Gastroesophageal sphincter (tissue), 4 donors: Measurements from ENCODE around the gene DMRT1. TPM values are rescaled to one million over a fixed set of nuclear protein-coding genes. Genes with fewer than 3 reads are reported as not detected.
A peak's percentile ranks its signal among the peaks of the same experiment; 100 is the strongest.

Source experiments
- ATAC-seq: fragments of 150-250 bp; one replicate; pipeline ENCODE4 v1.9.1; 2016; ENCODE audit warnings: mild to moderate bottlenecking, moderate library complexity
- H3K27ac ChIP-seq, 4 donors: fragments of 200-600 bp; sonication (generic) in 3 of 4; 1 replicate in 3 of 4; 2 replicates in 1 of 4; pipeline ENCODE4 v1.5.1; 2016 to 2019
- H3K27me3 ChIP-seq: fragments of 200-600 bp; sonication (generic); one replicate; pipeline ENCODE4 v1.5.1; 2019
- H3K36me3 ChIP-seq, 2 donors: fragments of 200-600 bp; sonication (generic); one replicate each; pipeline ENCODE4 v1.5.1; 2019; ENCODE audit warnings: control low read depth in 1 of 2
- H3K4me1 ChIP-seq, 3 donors: fragments of 200-600 bp; sonication (generic); 1 replicate in 2 of 3; 2 replicates in 1 of 3; pipeline ENCODE4 v1.5.1; 2016 to 2019; ENCODE audit warnings: control low read depth in 2 of 3
- H3K4me3 ChIP-seq, 2 donors: fragments of 200-600 bp; sonication (generic); one replicate each; pipeline ENCODE4 v1.5.1; 2019; ENCODE audit warnings: mild to moderate bottlenecking in 1 of 2, moderate library complexity in 1 of 2
- H3K9me3 ChIP-seq, 3 donors: fragments of 200-600 bp; sonication (generic); one replicate each; pipeline ENCODE4 v1.5.1; 2017 to 2019; ENCODE audit warnings: control low read depth in 2 of 3
- CTCF ChIP-seq, 4 experiments: fragments of 200-600 bp in 2 of 4; fragments of 450-650 bp in 2 of 4; sonication (generic) in 1 of 4; IDR thresholded peaks; one replicate each; pipeline ENCODE4 v1.5.1; 2017 to 2019; ENCODE audit warnings: antibody characterized with exemption in 4 of 4, mild to moderate bottlenecking in 2 of 4, moderate library complexity in 2 of 4
- EP300 ChIP-seq: sonication (generic); formaldehyde crosslinking; IDR thresholded peaks from one replicate; pipeline ENCODE4 v1.6.1; 2017; ENCODE audit warnings: antibody characterized with exemption, mild to moderate bottlenecking
- POLR2A ChIP-seq, 2 donors: fragments of 450-650 bp; IDR thresholded peaks; one replicate each; pipeline ENCODE4 v1.6.1; 2017; ENCODE audit warnings: antibody characterized with exemption in 2 of 2, mild to moderate bottlenecking in 2 of 2, moderate library complexity in 1 of 2
- POLR2AphosphoS5 ChIP-seq: sonication (generic); formaldehyde crosslinking; IDR thresholded peaks from one replicate; pipeline ENCODE4 v1.6.1; 2017; ENCODE audit warnings: antibody characterized with exemption
- WGBS, 2 donors: methylation state at CpG; one replicate each; pipeline ENCODE4 v1.1.5; 2018; ENCODE audit warnings: low coverage in 1 of 2; 5-methylcytosine and 5-hydroxymethylcytosine counted together
- total RNA-seq, 4 donors: library from RNA; depleted of rRNA; stranded (reverse); fragments of >200 nt; gene quantifications; one replicate each; pipeline ENCODE4 v1.1.0, GENCODE V29; 2016

DMRT1 gene
- total RNA-seq, 4 donors from 2014 or later, result not detected

- H3K4me3 ChIP-seq, result no peak overlapping the region
- H3K36me3 ChIP-seq, result no peaks in the 10 kb centered on the region
- no peak overlapping the region for H3K27ac ChIP-seq
- TF ChIP-seq EP300 (no peak), POLR2AphosphoS5 (no peak), CTCF (IDR thresholded peaks at IDR 0.05) (peak in 1 of 4 experiments; percentile 13), POLR2A (IDR thresholded peaks at IDR 0.05) (no peak)
- H3K4me1 ChIP-seq, result no peaks in the 10 kb centered on the region
- WGBS, 2 donors, result 63 to 66% methylated on average over 5 of the region's 6 CpGs
- peaks cover 11% of the 10 kb centered on the region for H3K27me3 ChIP-seq
- no peak for ATAC-seq
- no peaks in the 10 kb centered on the region for H3K9me3 ChIP-seq
Observed at GRCh38 chr9:928363-929042, 87.0 kb downstream of the DMRT1 start.

GRCh38 chr9:929719-930118, 88.2 kb downstream of the DMRT1 start:
- H3K27ac ChIP-seq, result no peak overlapping the region
- H3K36me3 ChIP-seq, result no peaks in the 10 kb centered on the region
- H3K4me1 ChIP-seq, result no peaks in the 10 kb centered on the region
- WGBS, 2 donors, result 80 to 83% methylated on average over 1 to 4 of the region's 4 CpGs
- no peak overlapping the region for H3K4me3 ChIP-seq
- no peak for ATAC-seq
- TF ChIP-seq EP300 (no peak), CTCF (IDR thresholded peaks at IDR 0.05) (no peak), POLR2A (IDR thresholded peaks at IDR 0.05) (no peak), POLR2AphosphoS5 (no peak)
- peaks cover 11% of the 10 kb centered on the region for H3K27me3 ChIP-seq
- H3K9me3 ChIP-seq, result no peaks in the 10 kb centered on the region

GRCh38 chr9:933356-933755, 91.9 kb downstream of the DMRT1 start:
- Histone ChIP-seq H3K4me1 (peaks cover 0 to 6% (median 0%) of the 10 kb centered on the region in 3 donors), H3K9me3 (peaks cover 0 to 9% (median 0%) of the 10 kb centered on the region in 3 donors), H3K4me3 (no peak overlapping the region), H3K27me3 (peaks cover 41% of the 10 kb centered on the region), H3K27ac (no peak overlapping the region), H3K36me3 (no peaks in the 10 kb centered on the region)
- TF ChIP-seq POLR2A (IDR thresholded peaks at IDR 0.05), result no peak
- TF ChIP-seq CTCF (IDR thresholded peaks at IDR 0.05), result no peak
- TF ChIP-seq EP300, result no peak
- TF ChIP-seq POLR2AphosphoS5, result no peak
- no peak for ATAC-seq
- 89 to 91% methylated on average over 2 to 4 of the region's 4 CpGs for WGBS, 2 donors

DNA sequence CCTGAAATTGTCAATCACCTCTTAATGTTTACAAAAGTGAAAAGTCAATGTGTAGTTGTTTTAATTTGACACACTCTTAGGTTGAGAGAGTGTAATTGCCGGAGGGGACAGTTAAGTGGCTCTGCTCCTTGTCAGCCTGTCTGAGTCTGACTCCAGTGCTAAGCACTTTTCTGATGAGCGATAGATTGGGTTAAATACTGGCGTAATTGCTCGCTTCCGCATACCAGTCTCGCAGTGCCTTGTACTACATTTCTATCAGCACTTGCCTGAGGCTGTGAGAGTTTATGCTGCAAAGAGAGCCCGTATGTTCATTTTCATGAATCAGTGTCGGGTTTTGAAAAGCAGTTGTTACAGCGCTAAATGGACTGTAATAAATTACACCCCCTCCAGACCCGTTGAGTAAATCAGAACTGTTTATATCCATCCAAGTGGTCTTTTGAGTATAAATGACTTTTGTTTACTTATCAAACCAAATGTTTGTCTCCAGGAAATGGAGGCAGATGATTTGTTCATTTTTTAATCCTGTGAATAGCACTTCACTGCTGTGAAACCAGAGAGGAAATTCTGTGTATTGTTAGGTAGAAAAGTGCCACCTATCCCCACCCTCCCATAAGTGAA, 94.0 kb downstream of the DMRT1 start:
- Histone ChIP-seq H3K36me3 (no peaks in the 10 kb centered on the region), H3K4me1 (peaks cover 0 to 6% (median 0%) of the 10 kb centered on the region in 3 donors), H3K4me3 (no peak overlapping the region), H3K27me3 (peaks cover 54% of the 10 kb centered on the region), H3K9me3 (peaks cover 0 to 13% (median 0%) of the 10 kb centered on the region in 3 donors), H3K27ac (no peak overlapping the region)
- ATAC-seq, result no peak
- TF ChIP-seq CTCF (IDR thresholded peaks at IDR 0.05) (no peak), POLR2A (IDR thresholded peaks at IDR 0.05) (no peak), POLR2AphosphoS5 (no peak), EP300 (no peak)
- 5 to 9% methylated on average over 6 to 10 of the region's 10 CpGs for WGBS, 2 donors
